GM18951 (cell line): Measurements from ENCODE around the gene RTTN.
"Not testable (repeated sequence)": the region's sequence is repeated elsewhere in the genome, so short reads cannot be mapped to it uniquely, and the experiment has no call there.

Source experiments
- POLR2A ChIP-seq: IDR thresholded peaks from 4 replicates; pipeline ENCODE4 v1.6.1; 2011; ENCODE audit warnings: mild to moderate bottlenecking; ENCODE audit not compliant: insufficient read length, insufficient read depth; ENCODE audit errors: extremely low read depth
- in situ Hi-C: fragments of 300-500 bp; cut with MboI; formaldehyde crosslinking; loops from one replicate; pipeline ENCODE4 v1.12.0; 2022; ENCODE audit warnings: low sequenced_read_pairs, mixed read lengths, inconsistent platforms; ENCODE audit not compliant: unreplicated experiment

RTTN gene, protein sequence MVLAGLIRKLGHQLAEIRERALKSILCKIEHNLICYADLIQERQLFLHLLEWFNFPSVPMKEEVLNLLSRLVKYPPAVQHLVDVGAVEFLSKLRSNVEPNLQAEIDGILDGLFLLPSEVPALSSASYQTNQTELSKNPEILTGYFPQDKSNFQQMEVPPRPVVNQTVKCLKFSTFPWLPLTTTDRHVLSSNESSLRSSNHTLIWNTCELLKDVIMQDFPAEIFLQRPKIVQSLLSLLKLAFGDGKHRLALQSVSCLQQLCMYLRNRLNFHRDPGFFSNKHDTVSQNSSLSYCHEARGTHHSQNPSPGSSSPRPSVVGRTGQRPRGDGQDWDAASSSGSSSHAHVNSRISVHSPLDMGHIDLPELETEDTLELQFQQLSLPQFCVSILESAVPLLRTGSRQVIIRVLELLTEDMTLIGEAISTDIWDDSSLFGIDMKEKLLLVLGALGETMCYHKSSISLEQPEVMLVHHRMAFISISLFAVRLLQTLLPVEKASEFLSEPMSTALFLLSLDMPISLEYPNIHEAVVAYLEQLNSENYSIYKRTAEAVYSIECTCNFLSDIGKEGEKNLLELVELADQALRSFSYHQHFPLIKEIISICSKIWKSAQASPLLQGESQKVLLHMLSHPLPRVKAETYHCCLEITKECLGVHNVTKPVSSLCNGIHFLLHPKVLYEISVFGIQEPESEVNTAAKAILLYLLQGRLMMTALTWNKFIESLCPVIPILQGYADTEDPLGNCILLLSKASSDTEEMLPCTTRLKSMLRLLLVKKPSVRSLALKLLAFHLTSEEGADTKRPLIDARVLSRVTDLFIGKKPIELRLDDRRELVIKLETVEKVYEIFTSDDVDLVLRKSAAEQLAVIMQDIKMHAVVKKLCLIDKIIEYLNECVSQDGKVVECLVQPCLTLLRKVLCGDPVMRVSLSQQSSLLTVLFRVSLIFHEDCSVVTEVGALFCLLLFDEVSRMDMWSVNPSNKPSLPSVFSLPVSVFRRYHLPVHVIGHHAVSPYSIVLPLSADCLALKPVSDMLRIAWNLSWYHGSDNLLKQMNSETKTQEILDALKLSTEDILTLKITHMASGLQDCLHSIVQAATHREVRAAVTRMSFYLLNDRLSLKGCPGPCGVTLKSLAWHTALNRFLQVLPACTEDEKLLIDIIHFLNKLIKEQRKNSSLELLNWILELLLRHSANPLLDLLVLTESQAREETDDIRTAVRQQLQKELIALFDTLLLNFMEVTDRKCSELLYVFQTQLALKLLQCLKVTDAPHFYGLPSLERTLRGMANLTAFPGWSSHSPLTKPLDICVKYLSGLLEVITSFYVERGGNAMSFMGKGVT (N-terminal part only)

DNA sequence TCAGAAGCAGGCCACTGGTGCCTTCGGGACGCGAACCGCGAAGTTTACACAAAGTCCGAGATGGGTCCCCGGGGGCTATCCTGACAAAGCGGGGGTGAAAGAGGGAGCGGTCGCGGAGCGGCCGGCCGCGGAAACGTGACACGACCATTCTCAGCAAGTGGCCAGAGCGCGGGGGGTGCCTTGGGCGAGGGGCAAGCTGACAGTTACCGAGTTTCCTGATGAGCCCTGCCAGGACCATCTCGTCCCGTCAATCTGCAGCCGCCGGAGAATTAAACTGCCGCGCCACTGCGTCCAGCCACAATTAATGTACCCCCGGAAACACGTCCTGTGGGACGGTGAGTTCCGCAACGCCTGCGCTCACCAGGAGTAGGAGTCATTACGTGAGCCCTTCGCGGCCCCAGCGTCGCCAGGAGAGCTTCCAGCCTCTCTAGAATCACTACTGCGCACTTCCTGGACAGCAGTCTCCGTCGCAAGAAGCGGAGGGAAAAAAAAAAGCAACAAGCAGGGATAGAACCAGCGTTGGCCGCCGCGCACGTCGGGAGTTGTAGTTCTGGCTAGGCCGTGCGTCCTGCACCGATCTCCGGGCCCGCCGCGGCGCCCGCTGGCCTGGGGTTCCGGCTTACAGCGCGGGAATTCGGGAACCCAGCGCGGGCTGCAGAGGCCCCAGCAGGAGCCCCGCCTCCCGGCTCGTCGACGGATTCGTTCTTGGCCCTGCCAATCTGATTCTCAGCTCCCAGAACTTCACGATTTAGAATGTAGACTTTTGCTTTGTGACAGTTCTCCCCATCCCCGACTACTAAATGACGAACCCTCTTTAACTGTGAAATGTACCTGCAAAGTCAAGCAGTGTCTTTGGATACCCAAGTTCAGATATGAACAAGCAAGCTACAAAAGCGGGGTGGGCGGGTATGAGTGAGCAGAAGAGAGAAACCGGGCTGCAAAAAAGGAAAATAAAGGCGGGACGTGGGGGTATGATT lies at the start of gene RTTN:
Gene RTTN, minus strand, starts transcription at position 267 of the 977 bp plus-strand sequence. Its CDS starts 29 bp downstream, at position 238.
- in situ Hi-C loops = no loop called here
- peak; percentile 60 for TF ChIP-seq POLR2A

DNA sequence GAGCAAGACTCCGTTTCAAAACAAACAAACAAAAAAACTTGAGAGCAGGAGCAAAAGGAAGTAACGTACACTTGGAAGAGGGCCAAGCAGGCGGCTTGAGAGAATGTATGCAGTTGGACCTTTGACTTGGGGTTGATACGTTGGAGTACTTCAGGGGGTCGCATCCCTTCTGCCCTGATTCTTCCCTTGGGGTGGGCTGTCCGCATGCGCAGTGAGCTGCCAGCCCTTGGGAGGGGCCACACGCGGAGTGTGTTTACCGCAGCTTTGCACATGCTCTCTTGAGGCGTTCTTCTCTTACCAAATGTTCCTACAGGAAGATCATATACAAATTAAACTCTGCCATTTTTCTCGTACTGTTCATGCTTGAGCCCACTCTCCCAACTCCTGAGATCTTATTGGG lies 45.3 kb upstream of the RTTN start:
- in situ Hi-C loops = no loop called here
- no peak for TF ChIP-seq POLR2A

DNA sequence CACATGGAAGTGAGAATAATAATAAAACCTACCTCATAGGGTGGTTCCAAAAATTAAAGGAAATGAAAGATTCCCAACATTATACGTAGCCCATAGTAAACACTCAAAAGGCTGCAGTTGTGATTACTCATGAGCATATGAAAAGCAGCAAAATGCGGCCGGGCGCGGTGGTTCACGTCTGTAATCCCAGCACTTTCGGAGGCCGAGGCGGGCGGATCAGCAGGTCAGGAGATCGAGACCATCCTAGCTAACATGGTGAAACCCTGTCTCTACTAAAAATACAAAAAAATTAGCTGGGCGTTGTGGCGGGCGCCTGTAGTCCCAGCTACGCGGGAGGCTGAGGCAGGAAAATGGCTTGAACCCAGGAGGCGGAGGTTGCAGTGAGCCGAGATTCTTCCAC lies 44.4 kb upstream of the RTTN start:
- in situ Hi-C loops = not testable (repeated sequence)

DNA sequence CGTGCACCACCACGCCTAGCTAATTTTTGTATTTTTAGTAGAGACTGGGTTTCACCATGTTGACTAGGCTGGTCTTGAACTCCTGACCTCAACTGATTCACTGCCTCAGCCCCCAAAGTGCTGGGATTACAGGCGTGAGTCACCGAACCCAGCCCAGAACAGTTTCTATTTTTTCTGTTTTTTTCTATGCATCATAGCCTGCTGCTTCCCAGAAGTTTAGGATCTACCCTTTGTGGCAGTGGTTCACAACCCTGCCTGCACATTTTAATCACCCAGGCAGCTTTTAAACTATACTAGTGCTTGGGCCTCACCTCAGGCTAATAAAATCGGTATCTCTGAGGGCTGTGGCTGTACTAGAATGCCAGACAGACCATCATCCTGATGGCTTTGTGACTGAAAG lies 43.6 kb upstream of the RTTN start:
- in situ Hi-C loops = no loop called here
- no peak for TF ChIP-seq POLR2A

DNA sequence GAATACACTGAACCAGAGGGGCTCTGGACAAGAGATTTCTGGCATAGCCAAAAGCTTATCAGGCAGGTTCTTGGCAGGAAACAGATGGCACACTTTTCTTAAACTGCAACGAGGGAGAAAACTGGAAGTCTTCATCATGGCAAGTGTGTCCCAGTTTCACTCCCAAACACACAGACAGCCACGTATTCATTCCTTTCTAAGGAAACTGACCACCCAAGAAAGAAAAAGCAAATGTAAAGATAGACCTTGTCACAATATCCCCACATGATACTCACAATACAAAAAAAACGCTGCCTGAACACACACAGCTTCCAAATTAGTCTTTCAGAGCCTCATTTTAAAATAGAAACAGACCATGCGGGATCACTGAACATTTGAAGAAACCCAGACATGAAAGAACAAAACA lies 40.6 kb upstream of the RTTN start:
- TF ChIP-seq POLR2A = no peak
- in situ Hi-C loops = no loop called here

DNA sequence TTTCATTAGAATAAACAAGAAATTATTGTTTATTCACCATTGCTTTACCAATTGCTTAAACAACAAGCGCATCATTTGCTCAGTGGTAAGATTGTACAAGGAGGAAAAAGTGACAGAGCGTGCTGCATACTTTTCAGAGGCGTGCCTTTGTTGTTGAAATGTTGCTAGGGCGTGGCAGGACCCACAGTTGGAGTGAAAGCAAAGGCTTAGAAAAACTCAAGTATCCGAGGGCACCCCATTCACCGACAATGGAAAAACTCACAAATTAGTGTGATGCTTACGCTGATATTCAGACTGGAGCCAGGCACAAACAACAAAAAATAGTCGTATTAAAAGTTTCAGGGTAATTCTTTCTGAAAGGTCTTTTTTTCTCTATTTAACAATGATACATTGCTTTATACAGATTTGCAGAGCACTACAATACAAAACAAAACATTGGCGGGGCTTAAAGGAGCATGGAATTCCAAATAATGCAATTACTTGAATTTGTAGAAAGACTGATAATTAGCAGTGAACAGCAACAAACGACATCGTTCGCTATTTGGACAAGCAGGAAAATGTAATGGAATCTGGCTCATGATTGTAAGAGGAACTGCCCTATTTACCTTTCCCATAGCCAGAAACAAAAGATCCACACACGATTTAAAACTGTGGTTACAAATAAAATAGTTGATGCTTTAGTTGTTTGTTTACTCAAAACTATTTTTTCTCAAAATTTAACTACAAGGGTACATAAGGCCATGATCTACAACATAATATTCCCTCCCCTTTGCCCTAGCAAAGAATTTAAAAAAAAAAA lies 37.8 kb upstream of the RTTN start:
- TF ChIP-seq POLR2A = no peak
- in situ Hi-C loops = no loop called here

DNA sequence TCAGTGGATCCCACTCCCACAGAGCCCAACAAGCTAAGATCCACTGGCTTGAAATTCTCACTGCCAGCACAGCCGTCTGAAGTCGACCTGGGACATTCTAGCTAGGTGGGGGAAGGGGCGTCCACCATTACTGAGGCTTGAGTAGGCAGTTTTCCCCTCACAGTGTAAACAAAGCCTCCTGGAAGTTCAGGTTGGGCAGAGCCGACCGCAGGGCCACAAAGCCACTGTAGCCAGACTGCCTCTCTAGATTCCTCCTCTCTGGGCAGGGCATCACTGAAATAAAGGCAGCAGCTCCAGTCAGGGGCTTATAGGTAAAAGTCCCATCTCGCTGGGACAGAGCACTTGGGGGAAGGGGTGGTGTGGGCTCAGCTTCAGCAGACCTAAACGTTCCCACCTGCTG lies 31.4 kb upstream of the RTTN start:
- in situ Hi-C loops = not testable (repeated sequence)

DNA sequence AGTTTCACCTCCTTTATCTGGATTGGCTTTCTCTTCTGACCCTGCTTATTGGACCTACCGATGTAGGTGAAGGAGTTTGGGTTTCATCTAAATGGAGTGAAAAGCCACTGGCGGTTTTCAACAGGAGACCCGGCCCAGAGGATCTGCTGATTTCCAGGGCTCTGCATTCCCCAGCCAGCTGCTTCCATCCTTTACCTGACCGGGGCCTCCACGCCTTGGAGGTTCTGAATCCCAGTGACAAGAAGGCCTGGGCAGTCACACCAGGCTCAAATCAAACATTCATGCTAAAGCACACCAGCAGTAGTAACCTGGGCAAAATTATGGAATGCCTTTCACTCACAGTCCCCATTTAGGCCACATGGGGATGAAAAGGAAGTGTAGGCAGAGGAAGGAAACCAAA lies 30.0 kb upstream of the RTTN start:
- TF ChIP-seq POLR2A = no peak
- in situ Hi-C loops = no loop called here

DNA sequence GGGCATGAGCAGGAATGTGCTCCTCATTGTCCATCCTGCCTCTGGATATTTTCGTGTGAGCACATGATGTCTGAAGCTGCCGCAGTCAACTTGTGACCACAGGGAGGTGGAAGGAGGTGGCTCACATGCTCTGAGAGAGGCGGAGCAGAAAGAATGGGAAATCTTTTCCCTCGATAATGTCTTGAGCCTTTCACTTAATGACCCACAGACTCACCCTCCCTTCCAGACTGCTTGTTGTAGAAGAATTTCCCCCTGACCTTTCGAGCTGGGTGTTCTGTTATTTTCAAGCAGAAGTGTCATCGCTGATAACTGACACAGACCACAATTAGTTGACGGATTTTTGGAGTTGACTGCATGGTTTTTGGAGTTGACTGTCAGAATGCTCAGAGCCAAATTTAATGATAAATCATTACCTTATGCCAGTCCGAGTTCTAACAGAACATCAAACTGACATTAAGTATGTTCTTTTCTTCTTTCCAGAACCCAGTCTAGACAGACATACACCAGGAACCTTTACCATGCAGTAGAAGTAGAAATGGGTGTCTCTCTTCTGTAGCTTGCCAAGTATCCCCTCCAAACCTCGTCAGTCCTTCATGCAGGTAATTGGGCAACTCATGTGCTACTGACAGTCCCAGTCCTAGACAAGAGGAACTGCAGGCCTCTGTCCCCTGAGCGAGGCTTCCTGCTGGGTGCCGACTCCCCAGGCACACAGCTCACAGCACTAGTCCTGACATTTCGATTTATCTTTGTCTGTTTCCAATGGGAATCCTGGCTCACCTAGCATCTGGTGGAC lies 29.4 kb upstream of the RTTN start:
- no peak for TF ChIP-seq POLR2A
- in situ Hi-C loops = no loop called here

DNA sequence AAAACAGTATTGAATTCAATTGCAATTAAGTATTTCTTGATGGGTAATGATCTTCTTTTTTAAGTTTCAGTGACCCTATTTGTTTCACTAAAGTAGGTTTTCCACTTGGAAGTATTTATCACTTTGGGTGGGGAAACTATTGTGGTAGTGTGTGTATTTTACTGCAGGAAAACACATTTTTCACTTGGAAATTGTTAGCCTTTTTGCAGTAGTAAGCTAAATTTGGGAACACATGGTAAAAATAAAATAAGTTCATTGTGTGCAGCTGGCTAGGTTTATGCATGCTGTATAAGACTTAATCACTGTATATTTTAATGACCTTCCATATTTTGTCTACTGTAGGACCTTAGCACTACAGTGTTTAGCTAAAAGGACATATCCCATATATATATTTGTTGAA lies 28.5 kb upstream of the RTTN start:
- TF ChIP-seq POLR2A = no peak
- in situ Hi-C loops = no loop called here

DNA sequence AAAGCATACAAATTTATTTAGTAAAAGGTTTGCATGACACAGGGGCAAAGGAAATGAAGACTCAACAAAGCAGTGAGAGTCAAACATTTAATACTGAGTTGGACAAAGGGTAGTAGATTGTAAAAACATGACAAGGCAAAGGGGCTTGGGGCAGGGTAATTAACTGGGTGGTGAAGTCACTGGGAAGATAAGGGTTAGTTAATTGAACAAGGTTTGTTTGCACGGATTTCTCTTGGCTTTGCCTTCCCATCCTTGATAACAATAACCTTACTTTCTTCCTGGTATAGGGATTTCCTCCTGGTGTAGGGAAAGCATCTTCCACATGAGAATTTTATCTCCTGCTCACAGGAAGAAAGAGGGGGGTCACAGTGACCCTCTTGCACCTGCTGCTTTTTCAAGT lies 26.8 kb upstream of the RTTN start:
- TF ChIP-seq POLR2A = no peak
- in situ Hi-C loops = no loop called here
